SK-N-MC (cell line): Measurements from ENCODE around the gene TTC28.

Source experiments
- EZH2 ChIP-seq: fragments of 200-600 bp; sonication (generic); IDR thresholded peaks from one replicate; pipeline ENCODE4 v1.6.1; 2017; ENCODE audit warnings: antibody characterized with exemption
- POLR2AphosphoS5 ChIP-seq: IDR thresholded peaks from 2 replicates; pipeline ENCODE4 v1.6.1; 2012; ENCODE audit warnings: mild to moderate bottlenecking, low read depth, low read length, borderline replicate concordance

GRCh38 chr22:28147401-28147800, 532.2 kb downstream of the TTC28 start:
- no peak for TF ChIP-seq EZH2
- no peak for TF ChIP-seq POLR2AphosphoS5
